ENCODE results near the gene CTNNA3. TPM values are rescaled to one million over a fixed set of nuclear protein-coding genes. Genes with fewer than 3 reads are reported as not detected.

CTNNA3 gene
- total and polyA plus RNA-seq, 2 of the 4 experiments (the other 2 are of a cell fraction), result 0.19 to 0.90 TPM

DNA sequence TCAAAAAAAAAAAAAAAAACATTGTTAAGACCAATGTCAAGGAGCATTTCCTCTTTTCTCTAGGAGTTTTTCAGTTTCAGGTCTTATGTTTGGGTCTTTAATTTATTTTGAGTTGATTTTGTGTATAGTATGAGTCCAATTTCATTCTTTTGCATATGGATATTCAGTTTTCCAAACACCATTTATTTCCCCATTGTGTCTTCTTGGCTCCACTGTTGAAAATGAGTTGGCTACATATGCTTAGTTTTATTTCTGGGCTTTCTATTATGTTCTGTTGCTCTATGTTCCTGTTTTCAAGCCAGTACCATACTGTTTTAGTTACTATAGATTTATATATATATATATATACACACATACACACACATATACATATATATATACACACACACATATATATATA is 1506.7 kb downstream of the CTNNA3 start:
- TF ChIP-seq NFE2L2 (IDR thresholded peaks at IDR 0.05; ENCODE audit: low read depth, low read length), result no peak
- TF ChIP-seq CHD1 (IDR thresholded peaks at IDR 0.05; ENCODE audit: low read depth, low read length), result no peak
- intact Hi-C loops (cut with micrococcal nuclease), result loop anchor here (10.0 kb wide), 1 partner anchor 1596 kb away; no protein-coding TSS in a partner anchor
- Histone ChIP-seq H2AK9ac (replicated peaks; ENCODE audit: low read depth, low read length, poor library complexity) (no peak overlapping the region), H3K4me2 (ENCODE audit: low read depth, low read length) (no peak overlapping the region), H3K23ac (ENCODE audit: low read depth, low read length) (no peak overlapping the region), H3K79me1 (ENCODE audit: low read depth in 1 of 2, low read length in 2 of 2) (no peaks in the 10 kb centered on the region), H3K9me1 (ENCODE audit: insufficient read depth, low read length) (no peaks in the 10 kb centered on the region), H3K56ac (ENCODE audit: extremely low read depth, insufficient read depth, low read length) (no peak overlapping the region), H2AFZ (replicated peaks; ENCODE audit: low read length, poor library complexity) (no peak overlapping the region), H4K91ac (ENCODE audit: insufficient read depth, low read depth, low read length) (no peak overlapping the region), H3K9me3 (ENCODE audit: control insufficient read depth, insufficient read depth, low read length) (no peaks in the 10 kb centered on the region), H3K36me3 (ENCODE audit: control insufficient read depth, insufficient read depth, low read length) (no peaks in the 10 kb centered on the region), H3K4me3 (ENCODE audit: insufficient read depth, low read depth, low read length) (no peak overlapping the region), H3K18ac (ENCODE audit: low read depth, low read length) (no peak overlapping the region), H2BK15ac (ENCODE audit: low read depth, low read length) (no peak overlapping the region), H3K4me1 (ENCODE audit: control insufficient read depth, insufficient read depth, low read length) (no peaks in the 10 kb centered on the region), H2BK5ac (ENCODE audit: low read depth, low read length, poor library complexity, severe bottlenecking) (no peak overlapping the region), H2BK120ac (ENCODE audit: low read depth, low read length) (no peak overlapping the region), H3K27ac (ENCODE audit: insufficient read depth, low read length) (no peak overlapping the region), H3K9ac (ENCODE audit: low read depth, low read length) (no peak overlapping the region), H3K4ac (ENCODE audit: low read depth, low read length) (no peak overlapping the region), H4K5ac (ENCODE audit: low read depth, low read length) (no peak overlapping the region), H4K8ac (ENCODE audit: low read depth in 2 of 2, low read length in 2 of 2) (no peak overlapping the region), H3K14ac (replicated peaks; ENCODE audit: low read depth, low read length) (no peak overlapping the region), H3K27me3 (ENCODE audit: control insufficient read depth, insufficient read depth, low read length) (no peaks in the 10 kb centered on the region), H2BK20ac (ENCODE audit: low read depth, low read length) (no peak overlapping the region), H2AK5ac (ENCODE audit: low read depth, low read length) (no peak overlapping the region), H4K20me1 (ENCODE audit: insufficient read depth, low read length) (no peaks in the 10 kb centered on the region)
- ChIA-PET CTCF (no interaction called here), POLR2A (ENCODE audit: unreplicated experiment) (no interaction called here)
- dilution Hi-C loops (cut with HindIII; ENCODE audit: low sequenced_read_pairs, unreplicated experiment), result no loop called here
- DNase-seq, result no peak
- in situ Hi-C loops (cut with MboI; ENCODE audit: low sequenced_read_pairs), result no loop called here
- no TSS peak for BruUV-seq (replicated peaks)
- ATAC-seq (ENCODE audit: low read depth), result no peak
